Fibroblast of the aortic adventitia (primary cell): ENCODE measurements around the gene TCF7L1. TPM values are rescaled to one million over a fixed set of nuclear protein-coding genes. Genes with fewer than 3 reads are reported as not detected.
A peak's percentile ranks its signal among the peaks of the same experiment; 100 is the strongest.

Experiments used
- DNase-seq: peaks from one replicate; pipeline ENCODE4 v3.0.0-alpha.2; 2010; ENCODE audit warnings: low read depth
- H3K4me3 ChIP-seq: 2 replicates; pipeline ENCODE4 v1.5.1; 2011; ENCODE audit warnings: low read depth, mild to moderate bottlenecking, control low read depth, low read length, moderate library complexity
- CTCF ChIP-seq: IDR thresholded peaks from 2 replicates; pipeline ENCODE4 v1.5.1; 2011; ENCODE audit warnings: mild to moderate bottlenecking, low read length, control low read depth, inconsistent platforms; ENCODE audit not compliant: insufficient read depth
- total RNA-seq: library from RNA; depleted of rRNA; stranded (reverse); fragments of >200 nt; gene quantifications from 2 replicates; pipeline ENCODE4 v1.2.3, GENCODE V29; 2012; ENCODE audit warnings: low replicate concordance

TCF7L1 gene
- total RNA-seq, 1 donor, result 3.7 TPM

GRCh38 chr2:85175369-85176299, 42.4 kb downstream of the TCF7L1 start:
- H3K4me3 ChIP-seq, result no peak overlapping the region
- DNase-seq, result peak; percentile 53
- TF ChIP-seq CTCF, result no peak

- no peak for TF ChIP-seq CTCF
- DNase-seq, result no peak
- H3K4me3 ChIP-seq, result no peak overlapping the region
These were observed 44.0 kb downstream of the TCF7L1 start for GRCh38 chr2:85177031-85177824.

- DNase-seq, result no peak
- no peak for TF ChIP-seq CTCF
- H3K4me3 ChIP-seq, result no peak overlapping the region
These were observed 45.0 kb downstream of the TCF7L1 start for GRCh38 chr2:85178154-85178553.

- no peak for DNase-seq
- no peak for TF ChIP-seq CTCF
- H3K4me3 ChIP-seq, result no peak overlapping the region
These were observed 45.8 kb downstream of the TCF7L1 start for GRCh38 chr2:85178980-85179411.

GRCh38 chr2:85179541-85179940, 46.3 kb downstream of the TCF7L1 start:
- no peak for TF ChIP-seq CTCF
- H3K4me3 ChIP-seq, result no peak overlapping the region
- peak; percentile 36 for DNase-seq

- TF ChIP-seq CTCF, result no peak
- H3K4me3 ChIP-seq, result no peak overlapping the region
These were observed 47.3 kb downstream of the TCF7L1 start for GRCh38 chr2:85180322-85181133.

More at GRCh38 chr2:85180322-85181133, 47.3 kb downstream of the TCF7L1 start:
- no peak for DNase-seq
